ENCODE data around the gene ADAMTS12.

- TF ChIP-seq CTCF (IDR thresholded peaks at IDR 0.05 in 2 of 3, conservative IDR thresholded peaks at IDR 0.05 in 1 of 3; ENCODE audit: borderline replicate concordance in 1 of 3, insufficient read depth in 1 of 3, low read depth in 2 of 3, low read length in 2 of 3), result peak; percentile 24 to 93 (median 92); a peak in 4 of 6 replicates
- TF ChIP-seq MAX (IDR thresholded peaks at IDR 0.05), result no peak
These were observed 303.0 kb downstream of the ADAMTS12 start for GRCh38 chr5:33588654-33589372.

All from HCT116 (cell line).